CD14-positive monocyte (primary cell): ENCODE measurements around the gene GMDS. TPM values are rescaled to one million over a fixed set of nuclear protein-coding genes. Genes with fewer than 3 reads are reported as not detected.

Source experiments
- DNase-seq, 3 donors: peaks; one replicate each; pipeline ENCODE4 v3.0.0-alpha.2; 2011 to 2022
- H2AFZ ChIP-seq: 2 replicates; pipeline ENCODE4 v1.6.0; 2012; ENCODE audit warnings: mild to moderate bottlenecking, low read depth, low read length, inconsistent platforms; ENCODE audit not compliant: insufficient read depth, poor library complexity, severe bottlenecking
- H3K27ac ChIP-seq, 2 donors: 1 replicate in 1 of 2; 2 replicates in 1 of 2; pipeline ENCODE4 v1.5.1; 2012 to 2013; ENCODE audit warnings: low read length in 2 of 2, control low read depth in 1 of 2, inconsistent platforms in 1 of 2, low read depth in 1 of 2, mild to moderate bottlenecking in 1 of 2
- H3K27me3 ChIP-seq, 2 donors: one replicate each; pipeline versions ENCODE4 v1.6.0 to v1.6.1; 2011 to 2013; ENCODE audit warnings: low read length in 2 of 2; ENCODE audit not compliant: control insufficient read depth in 2 of 2, insufficient read depth in 2 of 2
- H3K36me3 ChIP-seq, 2 donors: replicated peaks in 1 of 2; 1 replicate in 1 of 2; 2 replicates in 1 of 2; pipeline versions ENCODE4 v1.5.1 to v1.6.1; 2012 to 2013; ENCODE audit warnings: low read length in 2 of 2, control low read depth in 1 of 2, inconsistent platforms in 1 of 2, mild to moderate bottlenecking in 1 of 2; ENCODE audit not compliant: insufficient read depth in 2 of 2, control insufficient read depth in 1 of 2
- H3K4me1 ChIP-seq, 2 donors: 1 replicate in 1 of 2; 2 replicates in 1 of 2; pipeline versions ENCODE4 v1.5.1 to v1.6.1; 2012 to 2013; ENCODE audit warnings: low read length in 2 of 2, control low read depth in 1 of 2, inconsistent platforms in 1 of 2, mild to moderate bottlenecking in 1 of 2, moderate library complexity in 1 of 2; ENCODE audit not compliant: insufficient read depth in 2 of 2, control insufficient read depth in 1 of 2
- H3K4me2 ChIP-seq: replicated peaks from 2 replicates; pipeline ENCODE3; 2012; ENCODE audit warnings: low read length, moderate library complexity, mild to moderate bottlenecking; ENCODE audit not compliant: poor library complexity, severe bottlenecking; ENCODE audit errors: extremely low read depth
- H3K4me3 ChIP-seq, 3 experiments: fragments of 200-600 bp in 1 of 3; sonication (generic) in 1 of 3; replicated peaks in 1 of 3; 1 replicate in 2 of 3; 2 replicates in 1 of 3; pipeline ENCODE4 v1.5.1; 2011 to 2013; ENCODE audit warnings: low read length in 3 of 3, mild to moderate bottlenecking in 3 of 3, control low read depth in 2 of 3, low read depth in 2 of 3, inconsistent platforms in 1 of 3, moderate library complexity in 1 of 3
- H3K79me2 ChIP-seq: 2 replicates; pipeline ENCODE4 v1.6.0; 2012; ENCODE audit warnings: mild to moderate bottlenecking, control low read depth, inconsistent platforms, low read length, moderate library complexity; ENCODE audit not compliant: insufficient read depth
- H3K9ac ChIP-seq: 2 replicates; pipeline ENCODE4 v1.6.0; 2017; ENCODE audit warnings: low read length, mild to moderate bottlenecking; ENCODE audit not compliant: insufficient read depth, poor library complexity, severe bottlenecking
- H3K9me3 ChIP-seq, 2 donors: replicated peaks in 1 of 2; 1 replicate in 1 of 2; 2 replicates in 1 of 2; pipeline versions ENCODE4 v1.5.1 to v1.6.1; 2012 to 2013; ENCODE audit warnings: low read length in 2 of 2, control low read depth in 1 of 2; ENCODE audit not compliant: control insufficient read depth in 1 of 2, insufficient read depth in 1 of 2
- H4K20me1 ChIP-seq: 2 replicates; pipeline ENCODE4 v1.6.0; 2012; ENCODE audit warnings: mild to moderate bottlenecking, low read length, control low read depth, moderate library complexity; ENCODE audit not compliant: insufficient read depth
- H3K27ac Mint-ChIP-seq, 7 donors: one replicate each; pipeline ENCODE4 v1.8.0; 2020; ENCODE audit warnings: mild to moderate bottlenecking in 7 of 7, mixed read lengths in 7 of 7, moderate library complexity in 6 of 7, inconsistent platforms in 2 of 7
- H3K27me3 Mint-ChIP-seq, 3 donors: one replicate each; pipeline ENCODE4 v1.8.0; 2021 to 2022; ENCODE audit warnings: low read depth in 3 of 3, mild to moderate bottlenecking in 3 of 3, mixed read lengths in 3 of 3, moderate library complexity in 3 of 3, inconsistent platforms in 1 of 3
- H3K36me3 Mint-ChIP-seq, 2 donors: one replicate each; pipeline ENCODE4 v1.8.0; 2020; ENCODE audit warnings: mixed read lengths in 2 of 2, inconsistent platforms in 1 of 2, mild to moderate bottlenecking in 1 of 2
- H3K4me1 Mint-ChIP-seq: one replicate; pipeline ENCODE4 v1.8.0; 2020; ENCODE audit warnings: mild to moderate bottlenecking, mixed read lengths
- H3K4me3 Mint-ChIP-seq, 2 donors: one replicate each; pipeline ENCODE4 v1.8.0; 2020; ENCODE audit warnings: mild to moderate bottlenecking in 2 of 2, mixed read lengths in 2 of 2, moderate library complexity in 1 of 2
- H3K9me3 Mint-ChIP-seq, 7 donors: one replicate each; pipeline ENCODE4 v1.8.0; 2020 to 2022; ENCODE audit warnings: mixed read lengths in 7 of 7, mild to moderate bottlenecking in 6 of 7, moderate library complexity in 6 of 7, inconsistent platforms in 2 of 7
- WGBS: methylation state at CpG from one replicate; pipeline ENCODE4 v1.1.5; 2013; ENCODE audit warnings: missing lambda C conversion rate; ENCODE audit not compliant: insufficient coverage; 5-methylcytosine and 5-hydroxymethylcytosine counted together
- intact Hi-C, 2 donors: fragments of 100-400 bp; cut with micrococcal nuclease; formaldehyde crosslinking; loops; one replicate each; pipeline versions ENCODE4 v1.15.0 to v1.15.1; 2023
- polyA plus RNA-seq, 3 donors: library from polyadenylated mRNA; depleted of rRNA in 1 of 3; unstranded in 2 of 3; stranded (reverse) in 1 of 3; fragments of 300-500 nt in 2 of 3; fragments of >200 nt in 1 of 3; fragmentation: Illumina TruSeq in 2 of 3; gene quantifications; 1 replicate in 2 of 3; 2 replicates in 1 of 3; pipeline ENCODE4 v1.2.3, GENCODE V29; 2012 to 2021
- TF ChIP-seq, protein P1 (sequence below): fragments of 200-600 bp; IDR thresholded peaks from one replicate; pipeline ENCODE4 v1.8.0; 2022; ENCODE audit warnings: antibody characterized with exemption, mild to moderate bottlenecking

GMDS gene
- polyA plus RNA-seq, 3 donors = 10.5 to 19.9 (median 17.6) TPM

DNA sequence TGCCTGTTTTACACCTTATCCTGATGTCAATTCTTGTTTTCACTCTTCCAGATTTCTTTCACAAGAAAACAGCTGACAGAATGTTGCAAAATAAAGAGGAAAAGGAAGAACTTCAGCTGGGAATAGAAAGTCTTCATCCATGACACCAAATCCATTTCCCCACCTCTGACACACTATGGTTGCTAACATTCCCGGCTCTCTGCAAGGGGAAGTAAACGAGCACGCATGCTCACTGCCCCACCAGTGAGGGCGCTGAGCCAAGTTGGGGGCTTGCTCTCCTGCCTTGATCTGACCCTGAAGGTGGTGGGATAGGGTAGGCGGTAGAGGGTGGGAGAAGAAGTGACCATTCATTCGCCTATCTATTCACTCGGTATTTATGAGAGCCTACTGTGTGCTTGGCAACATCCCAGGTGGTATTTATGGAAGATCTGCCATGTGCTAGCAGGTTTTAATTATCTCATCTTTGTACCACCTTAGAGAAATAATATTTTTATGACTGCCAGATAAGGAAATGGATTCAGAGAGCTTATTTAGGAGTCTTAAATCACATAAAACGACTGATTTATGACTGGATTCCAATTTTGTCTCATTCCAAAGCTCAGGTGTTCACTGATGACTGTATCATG lies 429.5 kb downstream of the GMDS start:
- Mint-ChIP-seq H3K4me3 (no peak overlapping the region), H3K9me3 (no peaks in the 10 kb centered on the region), H3K27me3 (peaks cover 0 to 8% (median 4%) of the 10 kb centered on the region in 3 donors), H3K4me1 (peaks cover 4% of the 10 kb centered on the region), H3K27ac (no peak overlapping the region), H3K36me3 (no peaks in the 10 kb centered on the region)
- no peaks in the 10 kb centered on the region for H4K20me1 ChIP-seq
- no peak overlapping the region for H3K9ac ChIP-seq
- H3K27me3 ChIP-seq = no peaks in the 10 kb centered on the region
- DNase-seq = no peak
- H3K4me3 ChIP-seq = no peak overlapping the region
- no peak overlapping the region for H3K4me2 ChIP-seq
- TF ChIP-seq, protein P1, sequence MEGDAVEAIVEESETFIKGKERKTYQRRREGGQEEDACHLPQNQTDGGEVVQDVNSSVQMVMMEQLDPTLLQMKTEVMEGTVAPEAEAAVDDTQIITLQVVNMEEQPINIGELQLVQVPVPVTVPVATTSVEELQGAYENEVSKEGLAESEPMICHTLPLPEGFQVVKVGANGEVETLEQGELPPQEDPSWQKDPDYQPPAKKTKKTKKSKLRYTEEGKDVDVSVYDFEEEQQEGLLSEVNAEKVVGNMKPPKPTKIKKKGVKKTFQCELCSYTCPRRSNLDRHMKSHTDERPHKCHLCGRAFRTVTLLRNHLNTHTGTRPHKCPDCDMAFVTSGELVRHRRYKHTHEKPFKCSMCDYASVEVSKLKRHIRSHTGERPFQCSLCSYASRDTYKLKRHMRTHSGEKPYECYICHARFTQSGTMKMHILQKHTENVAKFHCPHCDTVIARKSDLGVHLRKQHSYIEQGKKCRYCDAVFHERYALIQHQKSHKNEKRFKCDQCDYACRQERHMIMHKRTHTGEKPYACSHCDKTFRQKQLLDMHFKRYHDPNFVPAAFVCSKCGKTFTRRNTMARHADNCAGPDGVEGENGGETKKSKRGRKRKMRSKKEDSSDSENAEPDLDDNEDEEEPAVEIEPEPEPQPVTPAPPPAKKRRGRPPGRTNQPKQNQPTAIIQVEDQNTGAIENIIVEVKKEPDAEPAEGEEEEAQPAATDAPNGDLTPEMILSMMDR = no peak
- no peaks in the 10 kb centered on the region for H3K36me3 ChIP-seq
- intact Hi-C loops = no loop called here
- no peak overlapping the region for H2AFZ ChIP-seq
- WGBS = 100% methylated on average over 1 of the region's 8 CpGs
- no peaks in the 10 kb centered on the region for H3K79me2 ChIP-seq
- H3K27ac ChIP-seq = no peak overlapping the region
- H3K9me3 ChIP-seq = no peaks in the 10 kb centered on the region
- no peaks in the 10 kb centered on the region for H3K4me1 ChIP-seq

GRCh38 chr6:1814279-1814678 lies 431.1 kb downstream of the GMDS start:
- H3K27me3 ChIP-seq = no peaks in the 10 kb centered on the region
- TF ChIP-seq, protein P1 = no peak
- H3K4me2 ChIP-seq = no peak overlapping the region
- Mint-ChIP-seq H3K27ac (no peak overlapping the region), H3K9me3 (no peaks in the 10 kb centered on the region), H3K4me3 (no peak overlapping the region), H3K27me3 (peaks cover 0 to 8% (median 4%) of the 10 kb centered on the region in 3 donors), H3K36me3 (no peaks in the 10 kb centered on the region), H3K4me1 (peaks cover 4% of the 10 kb centered on the region)
- no peak for DNase-seq
- H3K79me2 ChIP-seq = no peaks in the 10 kb centered on the region
- no peaks in the 10 kb centered on the region for H4K20me1 ChIP-seq
- H3K9me3 ChIP-seq = no peaks in the 10 kb centered on the region
- H3K4me3 ChIP-seq = no peak overlapping the region
- no peaks in the 10 kb centered on the region for H3K4me1 ChIP-seq
- intact Hi-C loops = no loop called here
- H2AFZ ChIP-seq = no peak overlapping the region
- H3K27ac ChIP-seq = no peak overlapping the region
- no peaks in the 10 kb centered on the region for H3K36me3 ChIP-seq
- no peak overlapping the region for H3K9ac ChIP-seq
- WGBS = no CpG with 5 or more reads among the region's 4 CpGs
